ENCODE results near the gene VGLL3. TPM values are rescaled to one million over a fixed set of nuclear protein-coding genes. Genes with fewer than 3 reads are reported as not detected.
A peak's percentile ranks its signal among the peaks of the same experiment; 100 is the strongest.

VGLL3 gene
- total RNA-seq, 1 donor from 2014 or later = 1.1 TPM

- FAIRE-seq = no peak
Measured at GRCh38 chr3:86961297-86961696, 29.7 kb downstream of the VGLL3 start.

GRCh38 chr3:86960550-86960949 is 30.4 kb downstream of the VGLL3 start:
- Histone ChIP-seq H3K36me3 (ENCODE audit: control insufficient read depth, insufficient read depth, low read length) (no peaks in the 10 kb centered on the region), H3K27me3 (ENCODE audit: control insufficient read depth, insufficient read depth, low read length) (no peaks in the 10 kb centered on the region), H3K4me3 (ENCODE audit: low read depth, low read length) (no peak overlapping the region)
- DNase-seq (ENCODE audit: low read depth) (no peak), FAIRE-seq (no peak)
- no peak for TF ChIP-seq CTCF (IDR thresholded peaks at IDR 0.05; ENCODE audit: insufficient read depth, low read length, severe bottlenecking)

More at GRCh38 chr3:86961297-86961696, 29.7 kb downstream of the VGLL3 start:
- DNase-seq (ENCODE audit: low read depth) = no peak
- no peaks in the 10 kb centered on the region for H3K27me3 ChIP-seq (ENCODE audit: control insufficient read depth, insufficient read depth, low read length)
- no peak for TF ChIP-seq CTCF (IDR thresholded peaks at IDR 0.05; ENCODE audit: insufficient read depth, low read length, severe bottlenecking)
- no peak overlapping the region for H3K4me3 ChIP-seq (ENCODE audit: low read depth, low read length)
- H3K36me3 ChIP-seq (ENCODE audit: control insufficient read depth, insufficient read depth, low read length) = no peaks in the 10 kb centered on the region

- H3K27me3 ChIP-seq (ENCODE audit: control insufficient read depth, insufficient read depth, low read length) = no peaks in the 10 kb centered on the region
- H3K36me3 ChIP-seq (ENCODE audit: control insufficient read depth, insufficient read depth, low read length) = no peaks in the 10 kb centered on the region
- no peak overlapping the region for H3K4me3 ChIP-seq (ENCODE audit: low read depth, low read length)
- TF ChIP-seq CTCF (IDR thresholded peaks at IDR 0.05; ENCODE audit: insufficient read depth, low read length, severe bottlenecking) = no peak
- FAIRE-seq (no peak), DNase-seq (ENCODE audit: low read depth) (no peak)
Measured at GRCh38 chr3:86958534-86958933, 32.4 kb downstream of the VGLL3 start.

- Histone ChIP-seq H3K36me3 (ENCODE audit: control insufficient read depth, insufficient read depth, low read length) (no peaks in the 10 kb centered on the region), H3K4me3 (ENCODE audit: low read depth, low read length) (no peak overlapping the region), H3K27me3 (ENCODE audit: control insufficient read depth, insufficient read depth, low read length) (no peaks in the 10 kb centered on the region)
- DNase-seq (ENCODE audit: low read depth) = no peak
- no peak for TF ChIP-seq CTCF (IDR thresholded peaks at IDR 0.05; ENCODE audit: insufficient read depth, low read length, severe bottlenecking)
- no peak for FAIRE-seq
Measured at GRCh38 chr3:86954747-86955146, 36.2 kb downstream of the VGLL3 start.

GRCh38 chr3:86954226-86954625 is 36.7 kb downstream of the VGLL3 start:
- TF ChIP-seq CTCF (IDR thresholded peaks at IDR 0.05; ENCODE audit: insufficient read depth, low read length, severe bottlenecking) = no peak
- FAIRE-seq = no peak
- no peak overlapping the region for H3K4me3 ChIP-seq (ENCODE audit: low read depth, low read length)
- no peaks in the 10 kb centered on the region for H3K36me3 ChIP-seq (ENCODE audit: control insufficient read depth, insufficient read depth, low read length)
- peak; percentile 39 for DNase-seq (ENCODE audit: low read depth)
- H3K27me3 ChIP-seq (ENCODE audit: control insufficient read depth, insufficient read depth, low read length) = no peaks in the 10 kb centered on the region

GRCh38 chr3:86951322-86951721 is 39.6 kb downstream of the VGLL3 start:
- FAIRE-seq (no peak), DNase-seq (ENCODE audit: low read depth) (peak; percentile 96)
- Histone ChIP-seq H3K27me3 (ENCODE audit: control insufficient read depth, insufficient read depth, low read length) (no peaks in the 10 kb centered on the region), H3K36me3 (ENCODE audit: control insufficient read depth, insufficient read depth, low read length) (no peaks in the 10 kb centered on the region), H3K4me3 (ENCODE audit: low read depth, low read length) (no peak overlapping the region)
- TF ChIP-seq CTCF (IDR thresholded peaks at IDR 0.05; ENCODE audit: insufficient read depth, low read length, severe bottlenecking) = no peak
